Heart left ventricle (tissue), 13 donors: ENCODE data around the gene ANKH.

ENCODE experiments used
- POLR2A ChIP-seq, 2 donors: fragments of 450-650 bp; IDR thresholded peaks; one replicate each; pipeline ENCODE4 v1.6.1; 2017; ENCODE audit warnings: antibody characterized with exemption in 2 of 2, mild to moderate bottlenecking in 2 of 2, moderate library complexity in 2 of 2
- TF ChIP-seq, protein P1 (sequence below), 12 donors: fragments of 200-600 bp; sonication (generic) in 4 of 12; IDR thresholded peaks; one replicate each; pipeline versions ENCODE4 v1.5.0 to v1.8.0; 2018 to 2022; ENCODE audit warnings: antibody characterized with exemption in 12 of 12, mild to moderate bottlenecking in 5 of 12
- donor health status: ischemic (EF 13 %, LVEDD 7.1; RV severe dilation, severe dysfunction).
- donor health status: DM: no; HTN: yes; CAD: no.
- donor health status: DM: no; HTN: no; CAD: no.
- donor health status: ischemic (EF 25% LVEDD 6.9; RV normal size, moderate dysfunction).
- donor health status: ischemic (EF 25% LVEDD 5.7; RV mildly dilated, moderate dysfunction).
- donor health status: ischemic (EF 35%, LVEDD 5.7; RV mildly dilated, moderate dysfunction).
- donor health status: nonischemic (EF 11% LVEDD 7.7; RV severe dilation, severe dysfunction).
- donor health status: DM: yes; HTN: yes; CAD: no.
- donor health status: PGD.
- donor health status: ischemic (EF 29% LVEDD 5.4; RV normal size, mild dysfunction).
- donor health status: nonischemic (EF 23%, LVEDD 6.1; RV moderate dilation, normal function).

DNA sequence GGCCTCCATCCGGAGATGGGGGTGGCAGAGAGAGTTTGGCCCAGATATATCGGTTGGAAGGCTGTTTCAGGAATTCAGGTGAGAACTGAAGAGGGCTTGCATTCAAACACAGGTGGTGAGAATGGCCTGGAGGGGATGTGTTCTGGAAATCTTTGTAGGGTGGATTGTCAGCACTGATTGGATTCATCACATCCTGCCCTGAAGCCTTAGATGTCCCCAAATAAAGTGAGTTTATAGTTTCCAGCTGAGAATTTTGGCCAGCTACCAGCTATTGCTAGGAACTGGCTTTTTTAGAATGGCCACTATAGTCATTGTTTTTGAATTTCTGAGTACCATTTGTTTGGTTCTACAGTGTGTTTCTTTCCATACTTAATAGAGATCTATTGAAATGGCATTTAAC is 46.1 kb upstream of the ANKH start:
- TF ChIP-seq, protein P1, sequence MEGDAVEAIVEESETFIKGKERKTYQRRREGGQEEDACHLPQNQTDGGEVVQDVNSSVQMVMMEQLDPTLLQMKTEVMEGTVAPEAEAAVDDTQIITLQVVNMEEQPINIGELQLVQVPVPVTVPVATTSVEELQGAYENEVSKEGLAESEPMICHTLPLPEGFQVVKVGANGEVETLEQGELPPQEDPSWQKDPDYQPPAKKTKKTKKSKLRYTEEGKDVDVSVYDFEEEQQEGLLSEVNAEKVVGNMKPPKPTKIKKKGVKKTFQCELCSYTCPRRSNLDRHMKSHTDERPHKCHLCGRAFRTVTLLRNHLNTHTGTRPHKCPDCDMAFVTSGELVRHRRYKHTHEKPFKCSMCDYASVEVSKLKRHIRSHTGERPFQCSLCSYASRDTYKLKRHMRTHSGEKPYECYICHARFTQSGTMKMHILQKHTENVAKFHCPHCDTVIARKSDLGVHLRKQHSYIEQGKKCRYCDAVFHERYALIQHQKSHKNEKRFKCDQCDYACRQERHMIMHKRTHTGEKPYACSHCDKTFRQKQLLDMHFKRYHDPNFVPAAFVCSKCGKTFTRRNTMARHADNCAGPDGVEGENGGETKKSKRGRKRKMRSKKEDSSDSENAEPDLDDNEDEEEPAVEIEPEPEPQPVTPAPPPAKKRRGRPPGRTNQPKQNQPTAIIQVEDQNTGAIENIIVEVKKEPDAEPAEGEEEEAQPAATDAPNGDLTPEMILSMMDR (IDR thresholded peaks at IDR 0.05): no peak
- no peak for TF ChIP-seq POLR2A (IDR thresholded peaks at IDR 0.05)
